Osteocyte (in vitro differentiated cells): ENCODE data around the gene TNN. TPM values are rescaled to one million over a fixed set of nuclear protein-coding genes. Genes with fewer than 3 reads are reported as not detected.
A peak's percentile ranks its signal among the peaks of the same experiment; 100 is the strongest.

Experiments
- DNase-seq: peaks from one replicate; pipeline ENCODE4 v3.0.0; 2021; ENCODE audit warnings: mixed read lengths; ENCODE audit not compliant: unreplicated experiment; ENCODE audit errors: extremely low spot score
- H3K27ac Mint-ChIP-seq: one replicate; pipeline ENCODE4 v1.8.0; 2021; ENCODE audit warnings: mild to moderate bottlenecking, mixed read lengths; ENCODE audit not compliant: unreplicated experiment
- H3K27me3 Mint-ChIP-seq: one replicate; pipeline ENCODE4 v1.8.0; 2021; ENCODE audit warnings: mixed read lengths; ENCODE audit not compliant: unreplicated experiment
- H3K36me3 Mint-ChIP-seq: one replicate; pipeline ENCODE4 v1.8.0; 2021; ENCODE audit warnings: mixed read lengths; ENCODE audit not compliant: unreplicated experiment
- H3K4me1 Mint-ChIP-seq: one replicate; pipeline ENCODE4 v1.8.0; 2021; ENCODE audit warnings: mixed read lengths; ENCODE audit not compliant: unreplicated experiment
- H3K4me3 Mint-ChIP-seq: one replicate; pipeline ENCODE4 v1.8.0; 2021; ENCODE audit warnings: mild to moderate bottlenecking, moderate library complexity, mixed read lengths; ENCODE audit not compliant: unreplicated experiment
- H3K9me3 Mint-ChIP-seq: one replicate; pipeline ENCODE4 v1.8.0; 2021; ENCODE audit warnings: mixed read lengths; ENCODE audit not compliant: unreplicated experiment
- total RNA-seq: library from RNA; stranded (reverse); gene quantifications from 2 replicates; pipeline ENCODE4 v1.2.1, GENCODE V29; 2021
- TF ChIP-seq, protein P1 (sequence below): fragments of 200-600 bp; sonication (generic); IDR thresholded peaks from 2 replicates; pipeline ENCODE4 v1.5.0; 2021; ENCODE audit warnings: antibody characterized with exemption, mild to moderate bottlenecking, moderate library complexity

Gene TNN
- total RNA-seq, 1 donor from 2014 or later, result not detected

DNA sequence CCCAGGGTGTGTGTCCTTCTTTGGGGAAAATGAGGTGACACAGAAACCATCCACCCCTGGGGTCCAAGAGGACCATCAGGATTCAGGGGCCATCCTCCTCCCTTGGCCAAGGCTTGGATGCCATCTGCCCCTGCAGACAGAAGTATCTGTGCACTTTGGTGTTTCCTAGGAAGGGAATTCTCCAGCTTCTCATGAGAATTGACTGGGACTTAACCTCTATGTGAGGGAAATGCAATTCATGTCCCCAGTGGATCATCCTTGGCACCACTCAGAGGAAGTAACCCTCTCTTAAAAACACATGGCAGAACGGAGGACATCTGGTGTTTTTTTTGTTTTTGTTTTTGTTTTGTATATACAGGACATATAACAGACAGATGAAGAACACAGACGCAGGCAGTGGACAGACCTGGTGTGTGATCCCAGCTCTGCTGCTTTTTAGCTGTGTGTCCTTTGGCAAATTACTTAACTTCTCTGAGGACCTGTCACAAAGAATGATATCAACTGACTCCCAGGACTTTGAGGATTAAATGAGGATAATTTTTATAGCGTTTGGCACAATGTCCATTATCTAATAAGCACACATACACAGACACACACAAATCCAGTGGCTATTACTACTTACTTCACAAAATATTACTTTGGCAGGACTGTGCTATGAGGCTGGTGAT, 3.8 kb downstream of the TNN start:
- H3K27ac Mint-ChIP-seq, result no peak overlapping the region
- peaks cover 20% of the 10 kb centered on the region for H3K4me1 Mint-ChIP-seq
- H3K27me3 Mint-ChIP-seq, result peaks cover 3% of the 10 kb centered on the region
- TF ChIP-seq, protein P1, sequence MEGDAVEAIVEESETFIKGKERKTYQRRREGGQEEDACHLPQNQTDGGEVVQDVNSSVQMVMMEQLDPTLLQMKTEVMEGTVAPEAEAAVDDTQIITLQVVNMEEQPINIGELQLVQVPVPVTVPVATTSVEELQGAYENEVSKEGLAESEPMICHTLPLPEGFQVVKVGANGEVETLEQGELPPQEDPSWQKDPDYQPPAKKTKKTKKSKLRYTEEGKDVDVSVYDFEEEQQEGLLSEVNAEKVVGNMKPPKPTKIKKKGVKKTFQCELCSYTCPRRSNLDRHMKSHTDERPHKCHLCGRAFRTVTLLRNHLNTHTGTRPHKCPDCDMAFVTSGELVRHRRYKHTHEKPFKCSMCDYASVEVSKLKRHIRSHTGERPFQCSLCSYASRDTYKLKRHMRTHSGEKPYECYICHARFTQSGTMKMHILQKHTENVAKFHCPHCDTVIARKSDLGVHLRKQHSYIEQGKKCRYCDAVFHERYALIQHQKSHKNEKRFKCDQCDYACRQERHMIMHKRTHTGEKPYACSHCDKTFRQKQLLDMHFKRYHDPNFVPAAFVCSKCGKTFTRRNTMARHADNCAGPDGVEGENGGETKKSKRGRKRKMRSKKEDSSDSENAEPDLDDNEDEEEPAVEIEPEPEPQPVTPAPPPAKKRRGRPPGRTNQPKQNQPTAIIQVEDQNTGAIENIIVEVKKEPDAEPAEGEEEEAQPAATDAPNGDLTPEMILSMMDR, result no peak
- H3K4me3 Mint-ChIP-seq, result no peak overlapping the region
- H3K9me3 Mint-ChIP-seq, result no peaks in the 10 kb centered on the region
- no peaks in the 10 kb centered on the region for H3K36me3 Mint-ChIP-seq
- DNase-seq, result no peak

DNA sequence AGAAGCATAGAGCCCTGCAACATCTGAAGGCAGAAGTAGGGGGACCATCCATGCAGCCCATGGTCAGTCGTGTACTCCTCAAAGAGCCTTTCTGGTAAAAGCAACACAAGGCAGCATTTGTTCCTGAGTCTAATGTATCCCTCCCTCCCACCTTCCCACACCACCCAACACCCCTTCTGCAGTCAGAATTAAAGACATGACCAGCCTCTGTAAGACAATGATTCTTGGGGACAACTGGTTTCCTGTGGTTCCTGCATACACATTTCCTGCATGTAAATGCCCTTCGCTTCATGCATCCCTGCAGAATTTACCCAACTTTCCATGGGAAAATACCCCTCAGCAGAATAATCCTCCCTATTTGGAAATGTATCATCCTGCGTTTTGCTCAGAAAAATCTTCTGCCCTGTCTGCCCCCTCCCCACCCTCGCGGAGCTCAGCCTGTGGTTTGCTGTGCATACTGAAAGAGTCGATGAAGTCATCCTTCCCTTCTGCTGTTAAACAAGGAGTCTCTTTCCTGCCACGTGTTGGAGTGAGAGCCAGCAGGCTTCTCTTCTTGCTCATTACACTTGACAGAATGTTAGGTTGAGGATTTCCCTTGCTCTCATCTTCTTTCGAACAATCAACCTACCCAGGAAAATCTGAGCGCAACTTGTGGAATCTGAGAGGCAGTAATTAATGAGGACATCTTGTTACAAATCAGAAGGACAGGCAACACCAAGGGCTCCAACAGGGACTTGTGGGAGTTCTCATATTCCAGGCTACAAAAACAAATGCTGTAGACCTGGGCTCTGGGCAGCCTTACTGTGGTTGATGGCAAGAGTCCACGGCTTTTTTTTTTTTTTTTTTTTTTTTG, 4.7 kb downstream of the TNN start:
- H3K4me1 Mint-ChIP-seq, result peaks cover 20% of the 10 kb centered on the region
- H3K9me3 Mint-ChIP-seq, result no peaks in the 10 kb centered on the region
- H3K36me3 Mint-ChIP-seq, result no peaks in the 10 kb centered on the region
- DNase-seq, result no peak
- H3K27me3 Mint-ChIP-seq, result peaks cover 3% of the 10 kb centered on the region
- peak overlapping the region; percentile 55 for H3K4me3 Mint-ChIP-seq
- TF ChIP-seq, protein P1, result no peak
- peak overlapping the region; percentile 59 for H3K27ac Mint-ChIP-seq

DNA sequence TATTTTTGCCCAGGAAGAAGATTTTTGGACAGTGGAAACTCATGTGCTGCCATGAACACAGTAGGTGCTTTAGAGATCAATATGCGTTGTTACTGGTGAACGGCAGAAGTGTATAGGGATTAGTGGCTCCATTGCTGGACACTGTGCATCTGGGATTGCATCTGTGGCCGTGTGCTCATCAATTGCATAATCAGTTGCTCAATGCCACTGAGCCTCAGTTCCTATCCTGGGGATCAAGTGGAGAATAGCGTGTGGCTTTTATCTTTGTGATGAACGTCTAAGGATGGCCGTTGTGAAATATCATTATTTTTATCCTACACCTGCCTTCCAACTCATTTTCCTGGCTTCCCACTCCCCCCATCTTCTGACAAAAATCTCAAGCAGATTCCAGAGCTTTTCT, 5.4 kb downstream of the TNN start:
- H3K36me3 Mint-ChIP-seq, result no peaks in the 10 kb centered on the region
- H3K27me3 Mint-ChIP-seq, result peaks cover 3% of the 10 kb centered on the region
- DNase-seq, result no peak
- peaks cover 20% of the 10 kb centered on the region for H3K4me1 Mint-ChIP-seq
- peak overlapping the region; percentile 59 for H3K27ac Mint-ChIP-seq
- no peaks in the 10 kb centered on the region for H3K9me3 Mint-ChIP-seq
- peak overlapping the region; percentile 55 for H3K4me3 Mint-ChIP-seq
- TF ChIP-seq, protein P1, result no peak

GRCh38 chr1:175073633-175074032, 6.0 kb downstream of the TNN start:
- peaks cover 20% of the 10 kb centered on the region for H3K4me1 Mint-ChIP-seq
- H3K4me3 Mint-ChIP-seq, result no peak overlapping the region
- peaks cover 3% of the 10 kb centered on the region for H3K27me3 Mint-ChIP-seq
- no peaks in the 10 kb centered on the region for H3K9me3 Mint-ChIP-seq
- no peak for DNase-seq
- TF ChIP-seq, protein P1, result no peak
- no peaks in the 10 kb centered on the region for H3K36me3 Mint-ChIP-seq
- H3K27ac Mint-ChIP-seq, result no peak overlapping the region
